ENCODE data around the gene LPCAT2. TPM values are rescaled to one million over a fixed set of nuclear protein-coding genes. Genes with fewer than 3 reads are reported as not detected.

Gene LPCAT2
- total and polyA plus RNA-seq, 7 donors: 1.0 to 4.3 (median 2.1) TPM

DNA sequence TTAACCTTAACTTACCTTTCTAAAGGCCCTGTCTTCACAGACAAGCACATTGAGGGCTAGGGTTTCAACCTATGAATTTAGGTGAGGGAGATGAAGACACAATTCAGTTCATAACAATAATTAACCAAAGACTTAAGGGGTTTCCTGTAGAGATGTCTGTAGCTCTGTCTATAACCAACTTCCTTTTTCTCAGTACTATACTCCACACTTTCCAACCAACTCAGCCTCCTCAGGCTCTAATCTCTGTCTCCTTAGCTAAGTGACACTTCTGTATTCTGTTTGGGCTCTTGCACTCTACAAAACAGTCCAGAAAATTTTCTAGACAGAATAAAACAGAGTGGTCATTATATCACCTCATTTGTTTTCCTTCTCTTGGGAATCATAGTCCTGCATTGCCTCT, 83.4 kb downstream of the LPCAT2 start:
- H3K9me3 ChIP-seq: no peaks in the 10 kb centered on the region
- no peak overlapping the region for H3K4me3 ChIP-seq
- intact Hi-C loops (cut with DNase I): no loop called here
- TF ChIP-seq, protein P1, sequence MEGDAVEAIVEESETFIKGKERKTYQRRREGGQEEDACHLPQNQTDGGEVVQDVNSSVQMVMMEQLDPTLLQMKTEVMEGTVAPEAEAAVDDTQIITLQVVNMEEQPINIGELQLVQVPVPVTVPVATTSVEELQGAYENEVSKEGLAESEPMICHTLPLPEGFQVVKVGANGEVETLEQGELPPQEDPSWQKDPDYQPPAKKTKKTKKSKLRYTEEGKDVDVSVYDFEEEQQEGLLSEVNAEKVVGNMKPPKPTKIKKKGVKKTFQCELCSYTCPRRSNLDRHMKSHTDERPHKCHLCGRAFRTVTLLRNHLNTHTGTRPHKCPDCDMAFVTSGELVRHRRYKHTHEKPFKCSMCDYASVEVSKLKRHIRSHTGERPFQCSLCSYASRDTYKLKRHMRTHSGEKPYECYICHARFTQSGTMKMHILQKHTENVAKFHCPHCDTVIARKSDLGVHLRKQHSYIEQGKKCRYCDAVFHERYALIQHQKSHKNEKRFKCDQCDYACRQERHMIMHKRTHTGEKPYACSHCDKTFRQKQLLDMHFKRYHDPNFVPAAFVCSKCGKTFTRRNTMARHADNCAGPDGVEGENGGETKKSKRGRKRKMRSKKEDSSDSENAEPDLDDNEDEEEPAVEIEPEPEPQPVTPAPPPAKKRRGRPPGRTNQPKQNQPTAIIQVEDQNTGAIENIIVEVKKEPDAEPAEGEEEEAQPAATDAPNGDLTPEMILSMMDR (IDR thresholded peaks at IDR 0.05): no peak
- H3K27me3 ChIP-seq (ENCODE audit: insufficient read depth in 3 of 3, low read length in 2 of 3): peaks cover 0 to 9% (median 0%) of the 10 kb centered on the region in 3 donors
- H3K4me1 ChIP-seq: no peaks in the 10 kb centered on the region
- DNase-seq: no peak
- no peak for ATAC-seq
- H3K27ac ChIP-seq: no peak overlapping the region
- H3K36me3 ChIP-seq (ENCODE audit: insufficient read depth in 1 of 2, low read depth in 1 of 2): no peaks in the 10 kb centered on the region

DNA sequence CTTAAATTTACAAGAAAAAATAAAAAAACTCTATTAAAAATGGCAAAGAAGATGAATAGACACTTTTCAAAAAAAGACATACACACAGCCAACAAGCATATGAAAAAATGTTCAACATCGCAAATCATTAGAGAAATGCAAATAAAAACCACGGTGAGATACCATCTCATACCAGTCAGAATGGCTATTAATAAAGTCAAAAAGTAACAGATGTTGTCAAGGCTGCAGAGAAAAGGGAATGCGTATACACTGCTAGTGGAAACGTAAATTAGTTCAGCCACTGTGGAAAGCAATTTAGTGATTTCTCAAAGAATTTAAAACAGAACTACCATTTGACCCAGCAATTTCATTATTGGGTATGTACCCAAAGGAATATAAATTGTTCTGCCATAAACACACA, 89.1 kb downstream of the LPCAT2 start:
- WGBS, 3 donors: 60 to 61% (median 61%) methylated on average over 4 of the region's 4 CpGs
- ATAC-seq: no peak

DNA sequence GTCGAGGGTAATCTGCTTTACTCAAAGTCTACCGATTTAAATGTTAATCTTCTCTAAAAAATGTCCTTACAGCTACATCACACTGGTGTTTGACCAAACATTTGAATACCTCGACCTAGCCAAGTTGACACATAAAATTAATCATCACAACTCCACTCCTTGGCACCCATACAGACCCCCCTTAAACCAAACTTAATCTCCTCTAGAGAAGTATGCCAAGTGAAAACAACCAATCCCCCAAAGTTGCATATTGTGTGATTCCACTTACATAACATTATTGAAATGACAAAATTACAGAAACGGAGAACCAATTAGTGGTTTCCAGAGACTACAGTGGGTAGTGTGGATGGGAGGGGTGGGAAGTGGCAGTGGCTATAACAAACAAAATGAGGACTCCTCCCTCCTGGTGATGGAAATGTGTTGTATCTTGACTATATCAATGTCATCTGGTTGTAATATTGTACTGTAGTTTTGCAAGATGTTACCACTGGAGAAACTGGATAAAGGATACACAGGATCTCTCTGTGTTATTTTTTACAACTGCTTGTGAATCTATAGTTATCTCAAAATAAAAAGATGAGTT, 97.0 kb downstream of the LPCAT2 start:
- Histone ChIP-seq H3K27ac (no peak overlapping the region), H3K9me3 (no peaks in the 10 kb centered on the region), H3K4me3 (no peak overlapping the region), H3K36me3 (ENCODE audit: insufficient read depth in 1 of 2, low read depth in 1 of 2) (no peaks in the 10 kb centered on the region), H3K27me3 (ENCODE audit: insufficient read depth in 3 of 3, low read length in 2 of 3) (no peaks in the 10 kb centered on the region), H3K4me1 (no peaks in the 10 kb centered on the region)
- intact Hi-C loops (cut with DNase I): no loop called here
- 40 to 55% (median 45%) methylated on average over 4 of the region's 4 CpGs for WGBS, 3 donors
- no peak for DNase-seq
- ATAC-seq: no peak
- TF ChIP-seq, protein P1 (IDR thresholded peaks at IDR 0.05): no peak

More for the DNA sequence above, 89.1 kb downstream of the LPCAT2 start:
- intact Hi-C loops (cut with DNase I): no loop called here
- peaks cover 0 to 3% (median 0%) of the 10 kb centered on the region in 3 donors for H3K27me3 ChIP-seq (ENCODE audit: insufficient read depth in 3 of 3, low read length in 2 of 3)
- H3K27ac ChIP-seq: no peak overlapping the region
- H3K4me1 ChIP-seq: no peaks in the 10 kb centered on the region
- TF ChIP-seq, protein P1 (IDR thresholded peaks at IDR 0.05): no peak
- H3K4me3 ChIP-seq: no peak overlapping the region
- H3K9me3 ChIP-seq: no peaks in the 10 kb centered on the region
- H3K36me3 ChIP-seq (ENCODE audit: insufficient read depth in 1 of 2, low read depth in 1 of 2): no peaks in the 10 kb centered on the region
- DNase-seq: no peak

DNA sequence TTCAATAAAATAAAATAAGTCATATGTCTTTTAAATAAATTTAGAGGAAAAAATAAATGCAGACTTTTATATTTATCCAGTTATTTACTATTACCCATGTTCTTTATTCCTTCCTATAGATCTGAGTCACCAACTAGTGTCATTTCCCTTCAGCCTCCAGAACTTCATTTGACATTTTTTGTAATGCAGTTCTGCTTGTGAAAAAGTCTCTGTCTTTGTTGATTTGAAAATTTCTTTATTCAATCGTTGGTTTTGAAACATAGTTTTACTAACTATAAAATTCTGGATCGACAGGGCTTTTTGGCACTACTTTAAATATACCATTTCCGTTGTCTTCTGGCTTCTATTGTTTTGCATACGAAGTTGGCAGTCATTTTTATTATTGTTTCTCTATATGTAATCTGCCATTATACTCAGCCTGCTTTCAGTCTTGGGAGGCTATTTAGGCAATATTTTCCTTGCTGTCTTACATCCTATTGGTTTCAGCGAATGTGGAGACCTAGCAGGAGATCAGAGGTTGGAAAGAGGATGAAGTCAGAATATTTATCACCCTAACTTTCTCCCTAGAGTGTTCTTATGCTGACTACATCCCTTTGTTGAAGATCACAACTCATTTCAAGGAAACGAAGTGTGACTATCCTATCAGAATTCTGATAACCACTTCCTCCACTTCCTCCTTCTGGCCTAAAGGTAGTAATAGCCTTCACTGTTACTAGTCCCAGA, 104.9 kb downstream of the LPCAT2 start:
- Histone ChIP-seq H3K4me1 (no peaks in the 10 kb centered on the region), H3K36me3 (ENCODE audit: insufficient read depth in 1 of 2, low read depth in 1 of 2) (no peaks in the 10 kb centered on the region), H3K4me3 (no peak overlapping the region), H3K27ac (no peak overlapping the region), H3K9me3 (no peaks in the 10 kb centered on the region), H3K27me3 (ENCODE audit: insufficient read depth in 3 of 3, low read length in 2 of 3) (no peaks in the 10 kb centered on the region)
- intact Hi-C loops (cut with DNase I): no loop called here
- TF ChIP-seq, protein P1 (IDR thresholded peaks at IDR 0.05): no peak
- no peak for DNase-seq
- WGBS, 3 donors: 64 to 65% (median 64%) methylated on average over 6 of the region's 6 CpGs
- ATAC-seq: no peak
